ENCODE measurements around the gene PRSS37.

The PRSS37 gene

GRCh38 chr7:141876371-141876770 is 35.1 kb upstream of the PRSS37 start:
- Histone ChIP-seq H3K27ac (no peak overlapping the region), H3K9me3 (ENCODE audit: severe bottlenecking) (no peaks in the 10 kb centered on the region), H3K36me3 (no peaks in the 10 kb centered on the region), H3K27me3 (ENCODE audit: insufficient read depth, low read depth, severe bottlenecking) (no peaks in the 10 kb centered on the region), H3K4me3 (ENCODE audit: low read depth, low read length) (no peak overlapping the region)
- no peak for TF ChIP-seq CTCF (IDR thresholded peaks at IDR 0.05; ENCODE audit: low read depth, low read length)
- DNase-seq: no peak

- no peaks in the 10 kb centered on the region for H3K9me3 ChIP-seq (ENCODE audit: severe bottlenecking)
- no peak for TF ChIP-seq CTCF (IDR thresholded peaks at IDR 0.05; ENCODE audit: low read depth, low read length)
- no peaks in the 10 kb centered on the region for H3K27me3 ChIP-seq (ENCODE audit: insufficient read depth, low read depth, severe bottlenecking)
- no peak for DNase-seq
- no peak overlapping the region for H3K4me3 ChIP-seq (ENCODE audit: low read depth, low read length)
- H3K36me3 ChIP-seq: no peaks in the 10 kb centered on the region
- no peak overlapping the region for H3K27ac ChIP-seq
These were observed 34.2 kb upstream of the PRSS37 start for GRCh38 chr7:141875453-141875852.

- H3K36me3 ChIP-seq: no peaks in the 10 kb centered on the region
- no peak for TF ChIP-seq CTCF (IDR thresholded peaks at IDR 0.05; ENCODE audit: low read depth, low read length)
- DNase-seq: no peak
- H3K9me3 ChIP-seq (ENCODE audit: severe bottlenecking): no peaks in the 10 kb centered on the region
- no peaks in the 10 kb centered on the region for H3K27me3 ChIP-seq (ENCODE audit: insufficient read depth, low read depth, severe bottlenecking)
- H3K27ac ChIP-seq: no peak overlapping the region
- no peak overlapping the region for H3K4me3 ChIP-seq (ENCODE audit: low read depth, low read length)
These were observed 33.5 kb upstream of the PRSS37 start for GRCh38 chr7:141874787-141875186.

- DNase-seq: no peak
- H3K36me3 ChIP-seq: no peaks in the 10 kb centered on the region
- no peaks in the 10 kb centered on the region for H3K27me3 ChIP-seq (ENCODE audit: insufficient read depth, low read depth, severe bottlenecking)
- no peak overlapping the region for H3K27ac ChIP-seq
- no peak overlapping the region for H3K4me3 ChIP-seq (ENCODE audit: low read depth, low read length)
- no peak for TF ChIP-seq CTCF (IDR thresholded peaks at IDR 0.05; ENCODE audit: low read depth, low read length)
- H3K9me3 ChIP-seq (ENCODE audit: severe bottlenecking): no peaks in the 10 kb centered on the region
These were observed 31.6 kb upstream of the PRSS37 start for GRCh38 chr7:141872931-141873330.

GRCh38 chr7:141866974-141867373 is 25.7 kb upstream of the PRSS37 start:
- no peak for TF ChIP-seq CTCF (IDR thresholded peaks at IDR 0.05; ENCODE audit: low read depth, low read length)
- Histone ChIP-seq H3K4me3 (ENCODE audit: low read depth, low read length) (no peak overlapping the region), H3K27me3 (ENCODE audit: insufficient read depth, low read depth, severe bottlenecking) (no peaks in the 10 kb centered on the region), H3K36me3 (no peaks in the 10 kb centered on the region), H3K27ac (no peak overlapping the region), H3K9me3 (ENCODE audit: severe bottlenecking) (no peaks in the 10 kb centered on the region)
- DNase-seq: no peak

- Histone ChIP-seq H3K4me3 (ENCODE audit: low read depth, low read length) (no peak overlapping the region), H3K27ac (no peak overlapping the region), H3K9me3 (ENCODE audit: severe bottlenecking) (no peaks in the 10 kb centered on the region), H3K27me3 (ENCODE audit: insufficient read depth, low read depth, severe bottlenecking) (no peaks in the 10 kb centered on the region), H3K36me3 (no peaks in the 10 kb centered on the region)
- no peak for TF ChIP-seq CTCF (IDR thresholded peaks at IDR 0.05; ENCODE audit: low read depth, low read length)
- DNase-seq: no peak
These were observed 23.6 kb upstream of the PRSS37 start for GRCh38 chr7:141864765-141865447.

All from WERI-Rb-1 (cell line).